UCSD-AML1 (cell line): ENCODE data around the gene PRR15.

ENCODE experiments used
- DNase-seq: peaks from one replicate; lab custom pipeline; 2025; ENCODE audit not compliant: unreplicated experiment; lab: John Stamatoyannopoulos, UW

PRR15 gene

DNA sequence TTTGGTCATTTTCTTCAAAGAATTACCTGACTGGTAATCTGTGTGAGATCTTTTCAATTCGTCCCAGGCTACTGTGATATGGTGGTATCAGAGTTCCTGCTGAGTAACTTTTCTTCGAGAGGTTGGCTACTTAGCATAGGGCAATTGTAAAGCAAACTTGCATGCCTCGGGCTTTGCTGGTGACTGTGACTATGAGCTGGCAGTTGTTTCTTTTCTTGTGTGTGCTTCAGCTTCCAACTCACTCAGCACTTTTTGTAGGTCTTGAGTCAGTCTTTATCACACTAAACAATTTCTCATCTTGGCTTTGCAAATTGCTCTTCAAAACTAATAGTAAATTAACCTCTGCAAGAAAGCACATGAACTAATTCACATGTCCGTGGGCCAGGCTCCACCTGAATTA lies 44.3 kb downstream of the PRR15 start:
- DNase-seq: no peak

DNA sequence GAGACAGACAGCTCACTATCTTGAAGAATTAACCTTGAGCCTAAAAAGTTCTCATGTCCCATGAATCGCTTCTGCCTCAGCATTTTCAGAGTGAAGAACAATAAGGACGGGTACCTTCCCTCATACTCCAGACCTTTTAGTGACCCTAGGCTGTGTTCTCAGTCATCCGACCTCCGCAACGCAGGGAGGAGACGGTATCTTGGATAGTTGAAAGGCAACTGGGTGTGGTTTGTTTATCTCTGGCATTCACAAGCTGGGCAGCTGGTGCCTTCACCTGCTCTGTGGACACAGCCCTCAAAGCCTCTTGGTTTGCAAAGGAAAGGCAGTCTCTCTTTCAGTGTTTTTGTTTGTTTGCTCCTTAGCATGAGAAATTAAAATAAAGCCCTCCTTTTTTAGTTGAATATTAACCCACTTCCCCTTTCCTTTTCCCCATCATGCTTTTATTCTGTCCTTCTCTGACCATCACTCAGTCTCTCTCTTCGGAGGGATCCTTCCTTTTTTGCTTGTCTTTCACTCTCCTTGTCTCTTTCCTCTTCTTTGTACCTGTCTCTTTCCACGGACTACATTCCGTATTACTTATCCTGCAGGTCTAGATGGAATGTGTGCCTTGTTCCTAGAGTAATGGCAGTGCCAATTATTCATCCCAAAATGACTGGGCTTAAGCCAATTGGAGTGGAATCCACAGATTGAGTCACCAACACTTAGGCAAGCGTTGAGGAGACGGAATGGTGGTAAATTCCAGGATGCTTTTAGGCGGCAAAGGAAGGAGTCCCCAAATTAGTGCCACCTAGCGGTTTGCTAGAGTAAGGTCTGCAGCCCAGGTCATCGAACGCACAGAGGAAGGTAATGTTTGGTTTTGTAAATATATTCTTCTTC lies 45.8 kb downstream of the PRR15 start:
- DNase-seq: no peak

- DNase-seq: no peak
These were observed 46.5 kb downstream of the PRR15 start for GRCh38 chr7:29610086-29610485.

GRCh38 chr7:29611941-29612544 lies 48.4 kb downstream of the PRR15 start:
- DNase-seq: no peak

GRCh38 chr7:29612596-29612995 lies 49.0 kb downstream of the PRR15 start:
- no peak for DNase-seq

DNA sequence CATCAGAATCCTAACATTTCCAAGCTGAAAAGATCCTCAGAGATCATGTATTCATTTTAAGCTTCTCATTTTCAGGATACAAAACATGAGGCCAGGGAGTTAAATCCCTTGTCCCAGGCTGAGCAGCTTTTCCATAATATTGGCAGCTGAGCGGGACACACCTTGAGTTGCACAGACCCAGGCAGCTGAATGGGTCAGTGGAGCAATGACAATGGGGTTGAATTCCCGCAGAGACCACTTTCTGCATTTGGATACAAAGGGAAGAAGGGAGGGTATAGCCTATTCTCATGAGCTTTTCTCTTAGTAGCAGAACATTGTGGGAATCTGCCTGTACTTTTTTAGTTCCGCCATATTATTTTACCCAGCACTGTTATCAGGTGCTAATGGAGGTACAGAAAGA lies 49.5 kb downstream of the PRR15 start:
- DNase-seq: no peak

- DNase-seq: no peak
These were observed 50.6 kb downstream of the PRR15 start for GRCh38 chr7:29614229-29614628.
